Stimulated activated CD8-positive, alpha-beta memory T cell treated with anti-CD3 and anti-CD28 coated beads, Interleukin-12 subunit alpha, Interleukin-12 subunit beta, amount 100 ng/mL, for 24 hours (primary cell): ENCODE data around the gene PPA1.
"Not testable (repeated sequence)": the region's sequence is repeated elsewhere in the genome, so short reads cannot be mapped to it uniquely, and the experiment has no call there.

ENCODE experiments used
- DNase-seq: peaks from one replicate; pipeline ENCODE4 v3.0.0-alpha.2; 2020; ENCODE audit errors: extremely low read depth

The PPA1 gene

GRCh38 chr10:70212277-70212676, 21.0 kb downstream of the PPA1 start:
- no peak for DNase-seq

GRCh38 chr10:70206762-70207161, 26.5 kb downstream of the PPA1 start:
- DNase-seq: no peak

- DNase-seq: no peak
These were observed 32.1 kb downstream of the PPA1 start for GRCh38 chr10:70201105-70201504.

- no peak for DNase-seq
These were observed 34.3 kb downstream of the PPA1 start for GRCh38 chr10:70198696-70199466.

- no peak for DNase-seq
These were observed 35.8 kb downstream of the PPA1 start for GRCh38 chr10:70197235-70197945.

GRCh38 chr10:70193391-70193844, 39.8 kb downstream of the PPA1 start:
- DNase-seq: no peak

- no peak for DNase-seq
These were observed 40.8 kb downstream of the PPA1 start for GRCh38 chr10:70192326-70192968.

- no peak for DNase-seq
These were observed 41.3 kb downstream of the PPA1 start for GRCh38 chr10:70191972-70192305.

GRCh38 chr10:70191161-70191971, 41.9 kb downstream of the PPA1 start:
- DNase-seq: no peak

- DNase-seq: no peak
These were observed 42.6 kb downstream of the PPA1 start for GRCh38 chr10:70190581-70190980.

- no peak for DNase-seq
These were observed 43.1 kb downstream of the PPA1 start for GRCh38 chr10:70190102-70190501.

GRCh38 chr10:70188768-70189167, 44.5 kb downstream of the PPA1 start:
- DNase-seq: no peak

- DNase-seq: no peak
These were observed 46.7 kb downstream of the PPA1 start for GRCh38 chr10:70186571-70186970.

GRCh38 chr10:70186090-70186489, 47.1 kb downstream of the PPA1 start:
- no peak for DNase-seq

- no peak for DNase-seq
These were observed 49.9 kb downstream of the PPA1 start for GRCh38 chr10:70183304-70183703.

- not testable (repeated sequence) for DNase-seq
These were observed 54.0 kb downstream of the PPA1 start for GRCh38 chr10:70179209-70179608.

GRCh38 chr10:70178139-70178725, 55.0 kb downstream of the PPA1 start:
- DNase-seq: no peak

GRCh38 chr10:70176441-70176840, 56.8 kb downstream of the PPA1 start:
- no peak for DNase-seq

- DNase-seq: no peak
These were observed 57.7 kb downstream of the PPA1 start for GRCh38 chr10:70175516-70175915.

GRCh38 chr10:70174058-70174741, 59.0 kb downstream of the PPA1 start:
- no peak for DNase-seq
